ENCODE measurements around the gene ASIC4. TPM values are rescaled to one million over a fixed set of nuclear protein-coding genes. Genes with fewer than 3 reads are reported as not detected.

ASIC4 gene
- total RNA-seq, 1 experiment from 2014 or later, result 2.1 TPM

DNA sequence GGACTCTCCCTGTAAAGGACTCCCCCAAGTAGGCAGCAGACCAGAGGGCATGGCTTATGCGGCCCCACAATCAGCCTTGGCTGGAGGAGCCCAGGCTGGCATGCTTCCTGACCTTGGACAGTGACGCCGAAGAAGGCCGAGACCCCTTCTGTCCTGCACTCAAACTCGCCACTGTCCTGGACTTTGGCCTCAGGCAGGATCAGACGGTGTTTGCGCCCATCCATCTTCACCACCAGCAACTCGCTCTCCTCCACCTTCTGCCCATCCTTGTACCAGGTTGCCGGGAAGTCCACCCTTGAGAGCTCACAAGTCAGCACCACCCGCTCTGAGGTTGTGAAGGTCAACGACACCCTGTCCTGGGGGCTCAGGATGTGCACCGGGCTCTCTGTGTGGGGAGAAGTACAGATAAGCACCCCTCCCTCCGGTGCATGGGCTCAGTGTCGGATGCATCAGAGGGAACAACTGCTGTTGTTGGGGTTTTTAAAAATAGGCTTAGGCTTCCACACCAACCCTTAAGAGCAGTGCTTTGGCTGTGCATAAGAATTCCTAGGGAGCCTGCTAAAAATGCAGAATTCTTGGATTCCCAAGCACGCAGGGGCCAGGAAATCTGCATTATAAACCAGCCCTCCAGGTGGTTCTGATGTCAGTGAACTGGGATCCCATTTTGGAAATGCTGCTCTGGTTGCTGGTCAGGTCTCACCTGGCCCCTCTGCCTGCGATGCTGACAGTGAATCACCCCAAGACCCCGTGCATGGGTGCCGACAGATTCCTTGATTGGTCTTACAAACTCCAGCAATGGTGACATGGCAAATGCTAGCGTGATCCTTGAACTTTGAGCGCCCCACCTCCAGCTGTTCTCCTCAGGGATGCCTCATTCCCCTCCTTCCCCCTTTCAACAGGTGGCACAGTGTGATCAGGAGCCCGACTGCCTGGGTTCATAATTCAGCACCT is 51.1 kb downstream of the ASIC4 start:
- H3K27ac ChIP-seq (ENCODE audit: low read depth, low read length), result no peak overlapping the region
- ATAC-seq, result no peak
- no peaks in the 10 kb centered on the region for H3K36me3 ChIP-seq (ENCODE audit: control insufficient read depth in 1 of 2, insufficient read depth in 2 of 2, low read length in 2 of 2)
- no peaks in the 10 kb centered on the region for H3K9me3 ChIP-seq (ENCODE audit: control insufficient read depth in 1 of 2, insufficient read depth in 1 of 2, low read depth in 1 of 2, low read length in 2 of 2)
- RAD21 ChIA-PET (ENCODE audit: low non-redundant PET in 1 of 2, low total read pairs in 2 of 2, uncharacterized antibody in 2 of 2, unreplicated experiment in 2 of 2), result no interaction called here
- intact Hi-C loops (cut with micrococcal nuclease), result no loop called here
- no peaks in the 10 kb centered on the region for H4K20me1 ChIP-seq (ENCODE audit: insufficient read depth)
- BruUV-seq (replicated peaks), result no TSS peak
- H3K79me2 ChIP-seq (ENCODE audit: insufficient read depth, low read length), result no peaks in the 10 kb centered on the region
- TF ChIP-seq, protein P1, sequence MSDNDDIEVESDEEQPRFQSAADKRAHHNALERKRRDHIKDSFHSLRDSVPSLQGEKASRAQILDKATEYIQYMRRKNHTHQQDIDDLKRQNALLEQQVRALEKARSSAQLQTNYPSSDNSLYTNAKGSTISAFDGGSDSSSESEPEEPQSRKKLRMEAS (IDR thresholded peaks at IDR 0.05), result no peak
- no peak for TF ChIP-seq JUND (IDR thresholded peaks at IDR 0.05)
- no peak for TF ChIP-seq RAD21 (IDR thresholded peaks at IDR 0.05; ENCODE audit: low read depth)
- no peak for TF ChIP-seq ELF1 (IDR thresholded peaks at IDR 0.05; ENCODE audit: borderline replicate concordance, low read depth)
- no peak for TF ChIP-seq SIN3A (IDR thresholded peaks at IDR 0.05; ENCODE audit: low read depth)
- TF ChIP-seq ZFX (IDR thresholded peaks at IDR 0.05), result no peak
- TF ChIP-seq SP1 (IDR thresholded peaks at IDR 0.05; ENCODE audit: low read depth), result no peak
- no peak for TF ChIP-seq CEBPB (IDR thresholded peaks at IDR 0.05; ENCODE audit: low read depth)
- TF ChIP-seq EZH2phosphoT487 (IDR thresholded peaks at IDR 0.05; ENCODE audit: borderline replicate concordance), result no peak
- TF ChIP-seq ZBTB33 (IDR thresholded peaks at IDR 0.05; ENCODE audit: extremely low read depth, insufficient replicate concordance, low read length), result no peak
- no peak for TF ChIP-seq POLR2AphosphoS5 (IDR thresholded peaks at IDR 0.05; ENCODE audit: low read depth, low read length)
- no peak for TF ChIP-seq SRF (IDR thresholded peaks at IDR 0.05; ENCODE audit: low read depth)
- H2AFZ ChIP-seq (ENCODE audit: low read depth, low read length, poor library complexity, severe bottlenecking), result no peak overlapping the region
- H3K4me3 ChIP-seq (replicated peaks in 1 of 2; ENCODE audit: low read depth in 1 of 2, low read length in 2 of 2), result no peak overlapping the region
- no peaks in the 10 kb centered on the region for H3K27me3 ChIP-seq (ENCODE audit: insufficient read depth, low read length)
- POLR2A ChIA-PET, result no interaction called here
- H3K9ac ChIP-seq (ENCODE audit: low read length), result no peak overlapping the region
- no peaks in the 10 kb centered on the region for H3K4me1 ChIP-seq (ENCODE audit: control insufficient read depth in 1 of 2, insufficient read depth in 2 of 2, low read length in 2 of 2)
- no peak overlapping the region for H3K4me2 ChIP-seq (ENCODE audit: low read length)
- CTCF ChIA-PET, result no interaction called here
- no peak for DNase-seq (ENCODE audit: low read depth, low spot score)
- H3K9me2 ChIP-seq (ENCODE audit: insufficient read depth), result no peaks in the 10 kb centered on the region
